HEK293 (cell line): ENCODE results near the gene THBS1.

Experiments
- CTCF ChIA-PET: fragments of 350-600 bp; formaldehyde crosslinking; extraction: SDS; loops from one replicate; lab custom pipeline; 2021; ENCODE audit warnings: antibody characterized with exemption; lab: Yijun Ruan, JAX
- POLR2A ChIA-PET: fragments of 300-600 bp; formaldehyde crosslinking; extraction: SDS; loops from one replicate; lab custom pipeline; 2020; ENCODE audit warnings: antibody characterized with exemption, inconsistent platforms; lab: Yijun Ruan, JAX
- H3K27ac ChIP-seq: fragments of 200-500 bp; sonication (Bioruptor generic); 2 replicates; pipeline ENCODE4 v1.5.1; 2014; ENCODE audit warnings: low read depth, low read length, control low read depth, inconsistent platforms; ENCODE audit errors: extremely low read depth
- H3K36me3 ChIP-seq, 2 experiments: fragments of 200-500 bp in 1 of 2; sonication (Bioruptor generic) in 1 of 2; 1 replicate in 1 of 2; 2 replicates in 1 of 2; pipeline ENCODE4 v1.5.1; 2014 to 2017; ENCODE audit warnings: inconsistent platforms in 2 of 2, low read length in 2 of 2; ENCODE audit not compliant: control insufficient read depth in 2 of 2, insufficient read depth in 1 of 2
- H3K4me1 ChIP-seq: fragments of 200-500 bp; sonication (Bioruptor generic); 2 replicates; pipeline ENCODE4 v1.5.1; 2014; ENCODE audit warnings: mild to moderate bottlenecking, low read length, inconsistent platforms; ENCODE audit not compliant: control insufficient read depth, insufficient read depth
- H3K4me3 ChIP-seq: 2 replicates; pipeline ENCODE4 v1.5.1; 2011; ENCODE audit warnings: low read depth, mild to moderate bottlenecking, control low read depth, low read length, moderate library complexity
- H3K9me3 ChIP-seq: fragments of 200-500 bp; sonication (Bioruptor generic); 2 replicates; pipeline ENCODE4 v1.5.1; 2014; ENCODE audit warnings: low read depth, low read length, inconsistent platforms; ENCODE audit not compliant: control insufficient read depth, insufficient read depth
- GLIS2 ChIP-seq: fragments of 450-650 bp; formaldehyde crosslinking; IDR thresholded peaks from 2 replicates; pipeline ENCODE4 v1.5.1; 2016; ENCODE audit warnings: missing biosample characterization, missing genetic modification characterization
- KLF10 ChIP-seq: fragments of 450-650 bp; IDR thresholded peaks from 2 replicates; pipeline ENCODE4 v1.5.1; 2018; ENCODE audit warnings: missing biosample characterization, mild to moderate bottlenecking, missing genetic modification characterization
- PRDM4 ChIP-seq: fragments of 450-650 bp; formaldehyde crosslinking; IDR thresholded peaks from 2 replicates; pipeline ENCODE4 v1.5.1; 2017; ENCODE audit warnings: missing biosample characterization, missing genetic modification characterization
- REST ChIP-seq: fragments of 450-650 bp; formaldehyde crosslinking; IDR thresholded peaks from 2 replicates; pipeline ENCODE4 v1.5.1; 2016; ENCODE audit warnings: missing biosample characterization, missing genetic modification characterization
- SCRT1 ChIP-seq: fragments of 450-650 bp; formaldehyde crosslinking; IDR thresholded peaks from 2 replicates; pipeline ENCODE4 v1.5.1; 2016; ENCODE audit warnings: missing biosample characterization, missing genetic modification characterization, borderline replicate concordance
- SP2 ChIP-seq: fragments of 450-650 bp; formaldehyde crosslinking; IDR thresholded peaks from 2 replicates; pipeline ENCODE4 v1.5.1; 2016; ENCODE audit warnings: missing biosample characterization, missing genetic modification characterization
- SP3 ChIP-seq: fragments of 450-650 bp; formaldehyde crosslinking; IDR thresholded peaks from 2 replicates; pipeline ENCODE4 v1.5.1; 2016; ENCODE audit warnings: missing biosample characterization, missing genetic modification characterization
- WT1 ChIP-seq: fragments of 450-650 bp; formaldehyde crosslinking; IDR thresholded peaks from 2 replicates; pipeline ENCODE4 v1.5.1; 2016; ENCODE audit warnings: missing biosample characterization, missing genetic modification characterization
- ZBTB17 ChIP-seq: fragments of 450-650 bp; formaldehyde crosslinking; IDR thresholded peaks from 2 replicates; pipeline ENCODE4 v1.5.1; 2016; ENCODE audit warnings: missing biosample characterization, missing genetic modification characterization
- ZBTB20 ChIP-seq: fragments of 450-650 bp; formaldehyde crosslinking; IDR thresholded peaks from 2 replicates; pipeline ENCODE4 v1.5.1; 2016; ENCODE audit warnings: missing biosample characterization, missing genetic modification characterization
- ZBTB44 ChIP-seq: fragments of 450-650 bp; IDR thresholded peaks from 2 replicates; pipeline ENCODE4 v1.5.1; 2018; ENCODE audit warnings: missing biosample characterization, mild to moderate bottlenecking, missing genetic modification characterization
- ZNF292 ChIP-seq: fragments of 450-650 bp; formaldehyde crosslinking; IDR thresholded peaks from 2 replicates; pipeline ENCODE4 v1.5.1; 2016; ENCODE audit warnings: low read depth, missing biosample characterization, missing genetic modification characterization, borderline replicate concordance
- ZNF324 ChIP-seq: fragments of 450-650 bp; formaldehyde crosslinking; IDR thresholded peaks from 2 replicates; pipeline ENCODE4 v1.5.1; 2016; ENCODE audit warnings: missing biosample characterization, missing genetic modification characterization
- ZNF341 ChIP-seq: fragments of 450-650 bp; formaldehyde crosslinking; IDR thresholded peaks from 2 replicates; pipeline ENCODE4; 2016; ENCODE audit warnings: low read depth, missing biosample characterization, missing genetic modification characterization
- ZNF391 ChIP-seq: fragments of 450-650 bp; formaldehyde crosslinking; IDR thresholded peaks from 2 replicates; pipeline ENCODE4 v1.5.1; 2016; ENCODE audit warnings: low read depth, missing biosample characterization, missing genetic modification characterization, borderline replicate concordance
- ZNF423 ChIP-seq: fragments of 450-650 bp; formaldehyde crosslinking; IDR thresholded peaks from 2 replicates; pipeline ENCODE4 v1.5.1; 2016; ENCODE audit warnings: missing biosample characterization, missing genetic modification characterization
- ZNF433 ChIP-seq: fragments of 450-650 bp; formaldehyde crosslinking; IDR thresholded peaks from 2 replicates; pipeline ENCODE4 v1.5.1; 2016; ENCODE audit warnings: missing biosample characterization, missing genetic modification characterization, low read depth
- ZNF473 ChIP-seq: fragments of 450-650 bp; formaldehyde crosslinking; IDR thresholded peaks from 2 replicates; pipeline ENCODE4 v1.5.1; 2017; ENCODE audit warnings: missing biosample characterization, missing genetic modification characterization
- ZNF501 ChIP-seq: fragments of 450-650 bp; formaldehyde crosslinking; IDR thresholded peaks from 2 replicates; pipeline ENCODE4 v1.5.1; 2016; ENCODE audit warnings: missing biosample characterization, missing genetic modification characterization
- ZNF514 ChIP-seq: fragments of 450-650 bp; formaldehyde crosslinking; IDR thresholded peaks from 2 replicates; pipeline ENCODE4 v1.5.1; 2016; ENCODE audit warnings: missing biosample characterization, missing genetic modification characterization
- ZNF626 ChIP-seq: fragments of 450-650 bp; sonication (Bioruptor Pico); formaldehyde crosslinking; IDR thresholded peaks from 2 replicates; pipeline ENCODE4 v1.5.1; 2018; ENCODE audit warnings: missing biosample characterization, missing genetic modification characterization, inconsistent platforms
- ZNF629 ChIP-seq: fragments of 450-650 bp; formaldehyde crosslinking; IDR thresholded peaks from 2 replicates; pipeline ENCODE4 v1.5.1; 2017; ENCODE audit warnings: missing biosample characterization, missing genetic modification characterization
- ZNF692 ChIP-seq: fragments of 450-650 bp; formaldehyde crosslinking; IDR thresholded peaks from 2 replicates; pipeline ENCODE4 v1.5.1; 2016; ENCODE audit warnings: missing biosample characterization, missing genetic modification characterization
- ZNF791 ChIP-seq: fragments of 450-650 bp; formaldehyde crosslinking; IDR thresholded peaks from 2 replicates; pipeline ENCODE4 v1.5.1; 2016; ENCODE audit warnings: missing biosample characterization, missing genetic modification characterization
- ZNF830 ChIP-seq: fragments of 450-650 bp; IDR thresholded peaks from 2 replicates; pipeline ENCODE4 v1.5.0; 2018; ENCODE audit warnings: missing biosample characterization, missing genetic modification characterization, low read depth, mild to moderate bottlenecking, moderate library complexity
- ZSCAN23 ChIP-seq: fragments of 450-650 bp; formaldehyde crosslinking; IDR thresholded peaks from 2 replicates; pipeline ENCODE4 v1.5.1; 2016; ENCODE audit warnings: missing biosample characterization, missing genetic modification characterization
- ZSCAN5A ChIP-seq: fragments of 450-650 bp; formaldehyde crosslinking; IDR thresholded peaks from 2 replicates; pipeline ENCODE4 v1.5.1; 2016; ENCODE audit warnings: missing biosample characterization, missing genetic modification characterization

Gene THBS1

GRCh38 chr15:39627451-39628143 is 46.7 kb downstream of the THBS1 start:
- CTCF ChIA-PET, result no interaction called here
- POLR2A ChIA-PET, result no interaction called here
- Histone ChIP-seq H3K27ac (no peak overlapping the region), H3K4me1 (no peaks in the 10 kb centered on the region), H3K36me3 (no peaks in the 10 kb centered on the region), H3K9me3 (no peaks in the 10 kb centered on the region), H3K4me3 (no peak overlapping the region)
- TF ChIP-seq GLIS2 (tag by site-specific recombination) (no peak), REST (tag by site-specific recombination) (no peak), SCRT1 (tag by site-specific recombination) (no peak), ZNF433 (no peak), ZNF514 (tag by site-specific recombination) (no peak), ZNF473 (tag by site-specific recombination) (no peak), ZNF292 (tag by site-specific recombination) (no peak), PRDM4 (tag by site-specific recombination) (no peak), ZSCAN23 (tag by site-specific recombination) (no peak), ZBTB17 (no peak), ZNF341 (no peak), ZNF501 (tag by site-specific recombination) (no peak), ZNF629 (tag by site-specific recombination) (no peak), KLF10 (tag by site-specific recombination) (no peak), ZBTB44 (tag by site-specific recombination) (no peak), ZNF830 (tag by site-specific recombination) (no peak)

- Histone ChIP-seq H3K4me3 (no peak overlapping the region), H3K9me3 (no peaks in the 10 kb centered on the region), H3K4me1 (no peaks in the 10 kb centered on the region), H3K27ac (no peak overlapping the region), H3K36me3 (no peaks in the 10 kb centered on the region)
- POLR2A ChIA-PET, result no interaction called here
- TF ChIP-seq ZBTB20 (tag by site-specific recombination) (no peak), ZSCAN5A (tag by site-specific recombination) (no peak), SP2 (tag by site-specific recombination) (no peak), ZNF324 (no peak), WT1 (tag by site-specific recombination) (no peak), ZNF692 (tag by site-specific recombination) (no peak), ZNF791 (no peak), ZNF391 (no peak), SP3 (no peak), ZNF626 (tag by site-specific recombination) (no peak), ZNF423 (tag by site-specific recombination) (no peak)
- CTCF ChIA-PET, result no interaction called here
Observed at GRCh38 chr15:39628144-39628508, 47.2 kb downstream of the THBS1 start.
